GM12878 (cell line): ENCODE results near the gene PDS5A. TPM values are rescaled to one million over a fixed set of nuclear protein-coding genes. Genes with fewer than 3 reads are reported as not detected.

ENCODE experiments used
- ATAC-seq: fragments of 200-7000 bp; cut with Tn5 transposase; 3 replicates; pipeline ENCODE4 v1.9.1; 2020; ENCODE audit warnings: mild to moderate bottlenecking, moderate library complexity
- BruUV-seq: library from RNA; stranded (reverse); fragments of 400-500 nt; replicated peaks from 2 replicates; lab custom pipeline; 2021; lab: Mats Ljungman, UMichigan
- CTCF ChIA-PET: fragments of 300-600 bp; sonication (Branson Sonifier 250); formaldehyde crosslinking; extraction: SDS; loops from one replicate; lab custom pipeline; 2021; ENCODE audit warnings: inconsistent platforms; lab: Yijun Ruan, JAX
- POLR2A ChIA-PET: fragments of 350-600 bp; formaldehyde crosslinking; extraction: SDS; loops from one replicate; lab custom pipeline; 2021; ENCODE audit warnings: inconsistent platforms; lab: Charles Lee
- RAD21 ChIA-PET: fragments of 300-600 bp; sonication (Branson Sonifier 250); formaldehyde crosslinking; loops from one replicate; lab custom pipeline; 2023; ENCODE audit warnings: antibody characterized with exemption; ENCODE audit not compliant: unreplicated experiment; lab: Charles Lee
- SMC1A ChIA-PET: fragments of 300-600 bp; sonication (Branson Sonifier 250); formaldehyde crosslinking; loops from one replicate; lab custom pipeline; 2023; ENCODE audit not compliant: unreplicated experiment, uncharacterized antibody; lab: Charles Lee
- DNase-seq: peaks from one replicate; pipeline ENCODE4 v3.0.0-alpha.2; 2011; ENCODE audit warnings: low read depth, low spot score
- FAIRE-seq: peaks from 3 replicates; lab custom pipeline; 2011; peaks lifted over from hg19 to GRCh38; lab: Jason Lieb, UNC
- H2AFZ ChIP-seq: 2 replicates; pipeline ENCODE4 v1.6.0; 2011; ENCODE audit warnings: low read depth, low read length, control low read depth; ENCODE audit not compliant: control insufficient read depth
- H3K27ac ChIP-seq: 2 replicates; pipeline ENCODE4 v1.5.1; 2011; ENCODE audit warnings: control low read depth; ENCODE audit not compliant: control insufficient read depth, insufficient read depth
- H3K27me3 ChIP-seq, 2 experiments: replicated peaks in 1 of 2; 2 replicates each; pipeline versions ENCODE4 v1.6.0 to v1.6.1; 2011; ENCODE audit warnings: low read length in 1 of 2; ENCODE audit not compliant: control insufficient read depth in 2 of 2, insufficient read depth in 2 of 2
- H3K36me3 ChIP-seq, 2 experiments: 2 replicates each; pipeline ENCODE4 v1.5.1; 2011; ENCODE audit warnings: low read length in 1 of 2; ENCODE audit not compliant: control insufficient read depth in 2 of 2, insufficient read depth in 2 of 2
- H3K4me1 ChIP-seq: 2 replicates; pipeline ENCODE4 v1.6.1; 2011; ENCODE audit warnings: mild to moderate bottlenecking, low read length, moderate library complexity, mixed read lengths; ENCODE audit not compliant: control insufficient read depth, insufficient read depth
- H3K4me2 ChIP-seq: 2 replicates; pipeline ENCODE4 v1.6.0; 2011; ENCODE audit warnings: control low read depth; ENCODE audit not compliant: control insufficient read depth, insufficient read depth
- H3K4me3 ChIP-seq: fragments of 200-600 bp; sonication (generic); 2 replicates; pipeline ENCODE4 v1.5.1; 2016
- H3K79me2 ChIP-seq: 2 replicates; pipeline ENCODE4 v1.6.0; 2011; ENCODE audit warnings: low read length; ENCODE audit not compliant: control insufficient read depth, insufficient read depth
- H3K9ac ChIP-seq: 2 replicates; pipeline ENCODE4 v1.8.0; 2011; ENCODE audit warnings: low read length, control low read depth, mixed read lengths; ENCODE audit not compliant: control insufficient read depth, insufficient read depth
- H3K9me3 ChIP-seq: replicated peaks from 3 replicates; pipeline ENCODE4 v1.5.1; 2011; ENCODE audit warnings: mild to moderate bottlenecking, low read length; ENCODE audit not compliant: control insufficient read depth, insufficient read depth
- H4K20me1 ChIP-seq: 2 replicates; pipeline ENCODE4 v1.6.0; 2011; ENCODE audit not compliant: control insufficient read depth, insufficient read depth
- ATF7 ChIP-seq: fragments of 450-650 bp; IDR thresholded peaks from 2 replicates; pipeline ENCODE4 v1.6.1; 2016; ENCODE audit warnings: low read depth, mild to moderate bottlenecking
- FOS ChIP-seq: IDR thresholded peaks from 3 replicates; pipeline ENCODE4 v1.6.1; 2011; ENCODE audit warnings: borderline replicate concordance; ENCODE audit not compliant: insufficient read length; ENCODE audit errors: extremely low read depth
- HDAC6 ChIP-seq: fragments of 200-600 bp; sonication (generic); IDR thresholded peaks from one replicate; pipeline ENCODE4 v1.8.0; 2017; ENCODE audit warnings: antibody characterized with exemption; ENCODE audit not compliant: unreplicated experiment
- JUNB ChIP-seq: IDR thresholded peaks from 2 replicates; pipeline ENCODE4 v1.6.1; 2016; ENCODE audit warnings: antibody characterized with exemption, mild to moderate bottlenecking
- MYC ChIP-seq: IDR thresholded peaks from 2 replicates; pipeline ENCODE4 v1.6.1; 2011; ENCODE audit warnings: mild to moderate bottlenecking, low read length, moderate library complexity, inconsistent platforms; ENCODE audit not compliant: insufficient read depth, insufficient replicate concordance, insufficient read length, severe bottlenecking
- NFXL1 ChIP-seq: fragments of 450-650 bp; IDR thresholded peaks from 2 replicates; pipeline ENCODE4 v1.6.1; 2017; ENCODE audit warnings: antibody characterized with exemption, mild to moderate bottlenecking, borderline replicate concordance
- RAD21 ChIP-seq: IDR thresholded peaks from 2 replicates; pipeline ENCODE4 v1.6.1; 2011; ENCODE audit warnings: mild to moderate bottlenecking, low read depth, low read length, moderate library complexity; ENCODE audit not compliant: insufficient read depth
- TCF7 ChIP-seq: IDR thresholded peaks from 2 replicates; pipeline ENCODE4 v1.6.1; 2014; ENCODE audit warnings: antibody characterized with exemption, borderline replicate concordance
- ZBED1 ChIP-seq: IDR thresholded peaks from 2 replicates; pipeline ENCODE4 v1.6.1; 2016; ENCODE audit warnings: borderline replicate concordance
- WGBS: methylation state at CpG from one replicate; pipeline ENCODE4 v1.1.6; 2016; ENCODE audit warnings: low lambda C conversion rate; ENCODE audit not compliant: insufficient replicate concordance, insufficient coverage; ENCODE audit errors: missing lambda C conversion rate; 5-methylcytosine and 5-hydroxymethylcytosine counted together
- in situ Hi-C: fragments of 300-500 bp; cut with MboI; formaldehyde crosslinking; loops from 9 replicates; pipeline ENCODE4 v1.14.3; 2018; ENCODE audit warnings: mixed read lengths
- intact Hi-C: fragments of 100-400 bp; cut with micrococcal nuclease; formaldehyde crosslinking; loops from one replicate; pipeline ENCODE4 v1.14.2; 2022; ENCODE audit not compliant: unreplicated experiment
- polyA plus RNA-seq, 11 experiments: library from polyadenylated mRNA; depleted of rRNA in 4 of 11; unstranded in 6 of 11; stranded (reverse) in 5 of 11; fragments of >200 nt; fragmentation: Nextera tagmentation in 4 of 11; fragmentation: Illumina TruSeq in 1 of 11; extraction: Ambion mirVana in 4 of 11; extraction: Trizol in 1 of 11; gene quantifications; 1 replicate in 1 of 11; 2 replicates in 10 of 11; pipeline versions ENCODE4 v1.2.1 to v1.2.3, GENCODE V29; 2011 to 2016; ENCODE audit warnings: inconsistent platforms in 2 of 11, missing spikeins in 2 of 11, low read depth in 1 of 11
- total RNA-seq, 4 experiments: library from RNA; depleted of rRNA in 3 of 4; stranded (reverse); fragments of >200 nt in 3 of 4; fragmentation: Illumina TruSeq in 1 of 4; extraction: Trizol in 1 of 4; gene quantifications; 2 replicates each; pipeline versions ENCODE4 v1.2.1 to v1.2.3, GENCODE V29; 2013 to 2021
- TF ChIP-seq, protein P1 (sequence below): IDR thresholded peaks from 2 replicates; pipeline ENCODE4 v1.6.1; 2012; ENCODE audit warnings: low read depth, low read length, improper control_type of control experiment
- TF ChIP-seq, protein P2 (sequence below): fragments of 450-650 bp; IDR thresholded peaks from 2 replicates; pipeline ENCODE4 v1.6.1; 2014; ENCODE audit warnings: mild to moderate bottlenecking

The PDS5A gene
- total and polyA plus RNA-seq, 10 of the 15 experiments (the other 5 are each of a cell fraction or from before 2014, with no cell fraction given) = 13.7 to 69.7 (median 52.3) TPM

- no peak for TF ChIP-seq FOS
- TF ChIP-seq, protein P1, sequence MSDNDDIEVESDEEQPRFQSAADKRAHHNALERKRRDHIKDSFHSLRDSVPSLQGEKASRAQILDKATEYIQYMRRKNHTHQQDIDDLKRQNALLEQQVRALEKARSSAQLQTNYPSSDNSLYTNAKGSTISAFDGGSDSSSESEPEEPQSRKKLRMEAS = no peak
- TF ChIP-seq, protein P2, sequence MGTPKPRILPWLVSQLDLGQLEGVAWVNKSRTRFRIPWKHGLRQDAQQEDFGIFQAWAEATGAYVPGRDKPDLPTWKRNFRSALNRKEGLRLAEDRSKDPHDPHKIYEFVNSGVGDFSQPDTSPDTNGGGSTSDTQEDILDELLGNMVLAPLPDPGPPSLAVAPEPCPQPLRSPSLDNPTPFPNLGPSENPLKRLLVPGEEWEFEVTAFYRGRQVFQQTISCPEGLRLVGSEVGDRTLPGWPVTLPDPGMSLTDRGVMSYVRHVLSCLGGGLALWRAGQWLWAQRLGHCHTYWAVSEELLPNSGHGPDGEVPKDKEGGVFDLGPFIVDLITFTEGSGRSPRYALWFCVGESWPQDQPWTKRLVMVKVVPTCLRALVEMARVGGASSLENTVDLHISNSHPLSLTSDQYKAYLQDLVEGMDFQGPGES = no peak
- no peak for TF ChIP-seq ZBED1
- TF ChIP-seq JUNB = no peak
Observed at GRCh38 chr4:39812500-39812899, 165.2 kb downstream of the PDS5A start (continued).

- no peaks in the 10 kb centered on the region for H3K4me1 ChIP-seq
- TF ChIP-seq HDAC6 (no peak), MYC (no peak), ATF7 (no peak), TCF7 (no peak), NFXL1 (no peak), RAD21 (0 out of 2 replicates have a peak, but pooled peaks have one; percentile 9)
- TF ChIP-seq, all 136 proteins: peak for 1
- ATAC-seq (no peak), FAIRE-seq (no peak), DNase-seq (no peak)
- no peak overlapping the region for H3K27ac ChIP-seq
- H3K4me2 ChIP-seq = no peak overlapping the region
- RAD21 ChIA-PET = interaction anchor here (0.9 kb wide), 1 partner anchor 44 kb away, joined by 3 read pairs; no protein-coding TSS in a partner anchor
- H3K9me3 ChIP-seq = no peaks in the 10 kb centered on the region; the same call in 2 of the 3 replicates
- H3K36me3 ChIP-seq = no peaks in the 10 kb centered on the region
- SMC1A ChIA-PET = interaction anchor here (0.6 to 1.2 kb wide), 3 partner anchors 19 to 737 kb away, joined by 3 to 5 read pairs (median 5); no protein-coding TSS in a partner anchor
- H3K79me2 ChIP-seq = no peaks in the 10 kb centered on the region
- intact Hi-C loops = no loop called here
- POLR2A ChIA-PET = interaction anchor here (0.6 kb wide), 2 partner anchors 11 to 119 kb away, joined by 3 to 5 read pairs; no protein-coding TSS in a partner anchor
- no peaks in the 10 kb centered on the region for H4K20me1 ChIP-seq
- no peaks in the 10 kb centered on the region for H3K27me3 ChIP-seq
- in situ Hi-C loops = no loop called here
- H2AFZ ChIP-seq = no peak overlapping the region
- WGBS = 49% methylated on average over 8 of the region's 8 CpGs
- H3K4me3 ChIP-seq = no peak overlapping the region
- no TSS peak for BruUV-seq
- CTCF ChIA-PET = interaction anchor here (0.7 kb wide), 1 partner anchor 8 kb away, joined by 3 read pairs; no protein-coding TSS in a partner anchor
- no peak overlapping the region for H3K9ac ChIP-seq
Observed at GRCh38 chr4:39808231-39808749, 169.4 kb downstream of the PDS5A start.
